MM.1S (cell line): ENCODE measurements around the gene SPINK6.

ENCODE experiments used
- DNase-seq: peaks from one replicate; pipeline ENCODE4 v3.0.0-alpha.2; 2015
- H2AFZ ChIP-seq: fragments of 300-600 bp; sonication (generic); 2 replicates; pipeline ENCODE4 v1.6.0; 2016; ENCODE audit warnings: antibody characterized with exemption, low read length
- H3F3A ChIP-seq: fragments of 300-600 bp; sonication (generic); 2 replicates; pipeline ENCODE4 v1.6.1; 2016; ENCODE audit warnings: mild to moderate bottlenecking, antibody characterized with exemption, low read length, moderate library complexity, mixed read lengths; ENCODE audit not compliant: insufficient read depth
- H3K27ac ChIP-seq: fragments of 300-600 bp; sonication (generic); 2 replicates; pipeline ENCODE4 v1.5.1; 2016; ENCODE audit warnings: mild to moderate bottlenecking, low read length
- H3K27me3 ChIP-seq: fragments of 300-600 bp; sonication (generic); replicated peaks from 2 replicates; pipeline ENCODE4 v1.6.0; 2016; ENCODE audit warnings: low read length; ENCODE audit not compliant: insufficient read depth
- H3K36me3 ChIP-seq: fragments of 300-600 bp; sonication (generic); replicated peaks from 2 replicates; pipeline ENCODE4 v1.6.1; 2016; ENCODE audit warnings: mild to moderate bottlenecking, low read length, mixed read lengths; ENCODE audit not compliant: insufficient read depth
- H3K4me1 ChIP-seq: fragments of 300-600 bp; sonication (generic); 2 replicates; pipeline ENCODE4 v1.6.1; 2016; ENCODE audit warnings: low read length, mixed read lengths
- H3K4me2 ChIP-seq: fragments of 300-600 bp; sonication (generic); 2 replicates; pipeline ENCODE4 v1.6.0; 2016; ENCODE audit warnings: low read depth, low read length
- H3K4me3 ChIP-seq: fragments of 300-600 bp; sonication (generic); 2 replicates; pipeline ENCODE4 v1.5.1; 2016; ENCODE audit warnings: low read length, mixed read lengths
- H3K79me2 ChIP-seq: fragments of 300-600 bp; sonication (generic); 2 replicates; pipeline ENCODE4 v1.6.1; 2016; ENCODE audit warnings: mixed run types, low read length, mixed read lengths
- H3K9ac ChIP-seq: fragments of 300-600 bp; sonication (generic); 2 replicates; pipeline ENCODE4 v1.6.1; 2016; ENCODE audit warnings: low read length, mixed read lengths
- H3K9me2 ChIP-seq: fragments of 300-600 bp; sonication (generic); replicated peaks from 2 replicates; pipeline ENCODE4 v1.6.1; 2016; ENCODE audit warnings: mild to moderate bottlenecking, low read length, mixed read lengths; ENCODE audit not compliant: insufficient read depth
- H3K9me3 ChIP-seq: fragments of 300-600 bp; sonication (generic); replicated peaks from 2 replicates; pipeline ENCODE4 v1.6.1; 2016; ENCODE audit warnings: mild to moderate bottlenecking, low read length, mixed read lengths; ENCODE audit not compliant: insufficient read depth
- H4K20me1 ChIP-seq: fragments of 300-600 bp; sonication (generic); 2 replicates; pipeline ENCODE4 v1.6.1; 2016; ENCODE audit warnings: mild to moderate bottlenecking, low read length, moderate library complexity, mixed read lengths; ENCODE audit not compliant: insufficient read depth
- EZH2 ChIP-seq: fragments of 300-600 bp; sonication (generic); optimal IDR thresholded peaks from 2 replicates; pipeline ENCODE3; 2017; ENCODE audit warnings: low read depth, mild to moderate bottlenecking, antibody characterized with exemption, low read length, mixed read lengths
- EZH2phosphoT487 ChIP-seq: fragments of 300-600 bp; sonication (generic); IDR thresholded peaks from 2 replicates; pipeline ENCODE4 v1.6.1; 2018; ENCODE audit warnings: antibody characterized with exemption, low read length
- TF ChIP-seq, protein P1 (sequence below): fragments of 300-600 bp; sonication (generic); IDR thresholded peaks from 2 replicates; pipeline ENCODE4 v1.5.1; 2016; ENCODE audit warnings: antibody characterized with exemption, low read length, mixed read lengths

Gene SPINK6

DNA sequence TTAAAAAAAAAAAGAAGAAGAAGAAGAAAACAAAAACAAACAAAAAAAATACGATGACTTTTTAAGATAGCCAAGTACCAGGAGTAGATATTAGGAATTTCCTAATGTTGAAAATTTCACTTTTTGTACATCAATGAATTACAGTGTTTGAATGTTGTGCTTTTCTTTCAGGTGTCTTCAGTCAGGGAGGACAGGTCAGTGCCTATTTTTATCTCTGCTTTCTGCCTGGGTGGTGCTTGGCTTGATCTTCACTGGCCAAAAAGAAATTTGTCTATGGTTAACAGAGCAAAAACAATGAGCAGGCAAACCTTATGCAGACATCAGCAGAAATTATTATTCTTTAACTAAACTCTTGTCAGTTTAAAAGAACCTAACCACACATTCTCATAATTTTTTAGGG is 3.0 kb downstream of the SPINK6 start:
- DNase-seq: no peak
- Histone ChIP-seq H3K4me2 (no peak overlapping the region), H3K9me3 (no peaks in the 10 kb centered on the region), H3K79me2 (no peaks in the 10 kb centered on the region), H2AFZ (no peak overlapping the region), H3K9ac (no peak overlapping the region), H3K27ac (no peak overlapping the region), H3F3A (no peaks in the 10 kb centered on the region), H3K4me3 (no peak overlapping the region), H3K9me2 (no peaks in the 10 kb centered on the region; the same call in 1 of the 2 replicates), H3K4me1 (no peaks in the 10 kb centered on the region), H3K36me3 (no peaks in the 10 kb centered on the region), H3K27me3 (no peaks in the 10 kb centered on the region), H4K20me1 (no peaks in the 10 kb centered on the region)
- TF ChIP-seq, protein P1, sequence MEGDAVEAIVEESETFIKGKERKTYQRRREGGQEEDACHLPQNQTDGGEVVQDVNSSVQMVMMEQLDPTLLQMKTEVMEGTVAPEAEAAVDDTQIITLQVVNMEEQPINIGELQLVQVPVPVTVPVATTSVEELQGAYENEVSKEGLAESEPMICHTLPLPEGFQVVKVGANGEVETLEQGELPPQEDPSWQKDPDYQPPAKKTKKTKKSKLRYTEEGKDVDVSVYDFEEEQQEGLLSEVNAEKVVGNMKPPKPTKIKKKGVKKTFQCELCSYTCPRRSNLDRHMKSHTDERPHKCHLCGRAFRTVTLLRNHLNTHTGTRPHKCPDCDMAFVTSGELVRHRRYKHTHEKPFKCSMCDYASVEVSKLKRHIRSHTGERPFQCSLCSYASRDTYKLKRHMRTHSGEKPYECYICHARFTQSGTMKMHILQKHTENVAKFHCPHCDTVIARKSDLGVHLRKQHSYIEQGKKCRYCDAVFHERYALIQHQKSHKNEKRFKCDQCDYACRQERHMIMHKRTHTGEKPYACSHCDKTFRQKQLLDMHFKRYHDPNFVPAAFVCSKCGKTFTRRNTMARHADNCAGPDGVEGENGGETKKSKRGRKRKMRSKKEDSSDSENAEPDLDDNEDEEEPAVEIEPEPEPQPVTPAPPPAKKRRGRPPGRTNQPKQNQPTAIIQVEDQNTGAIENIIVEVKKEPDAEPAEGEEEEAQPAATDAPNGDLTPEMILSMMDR: no peak
- TF ChIP-seq EZH2phosphoT487 (no peak), EZH2 (no peak)

DNA sequence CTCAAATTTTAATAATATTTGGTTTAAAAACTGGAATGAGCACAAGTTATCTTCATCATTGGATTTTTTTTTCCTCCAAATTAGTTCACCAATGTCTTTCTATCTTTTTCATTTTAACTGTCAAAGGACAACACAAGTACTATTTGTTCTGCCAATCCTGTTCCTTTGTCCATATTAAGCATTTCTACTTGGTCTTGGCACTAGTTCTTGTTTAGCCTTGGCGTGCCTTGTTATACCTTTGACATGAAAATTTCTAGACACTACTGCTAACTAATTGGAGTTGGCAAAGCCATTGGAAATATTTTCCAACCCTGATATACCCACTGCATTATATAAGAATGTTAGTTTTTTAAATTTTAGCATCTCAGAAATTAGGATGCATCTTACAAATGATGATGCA is 3.8 kb downstream of the SPINK6 start:
- TF ChIP-seq, protein P1: no peak
- TF ChIP-seq EZH2phosphoT487: no peak
- no peak for TF ChIP-seq EZH2

DNA sequence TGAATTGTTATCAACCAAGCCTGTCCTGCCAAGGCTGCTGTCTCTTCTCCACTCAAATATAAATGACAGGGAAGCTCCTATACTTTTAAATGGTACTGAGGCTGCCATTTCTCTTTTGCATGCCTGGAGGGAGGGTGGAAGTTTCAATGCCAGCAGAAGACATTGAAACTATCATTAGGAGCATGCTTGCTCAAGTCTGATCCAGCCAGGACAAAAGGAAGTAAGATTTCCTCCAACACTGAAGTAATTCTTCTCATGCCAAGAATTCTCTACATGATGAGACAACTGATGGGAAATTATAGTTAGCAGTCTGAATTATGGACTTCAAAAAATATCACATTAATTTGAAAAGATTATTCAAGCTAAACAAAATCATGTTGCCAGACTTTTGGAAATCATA is 5.4 kb downstream of the SPINK6 start:
- no peak overlapping the region for H3K27ac ChIP-seq
- H4K20me1 ChIP-seq: no peaks in the 10 kb centered on the region
- no peak overlapping the region for H2AFZ ChIP-seq
- no peaks in the 10 kb centered on the region for H3K9me3 ChIP-seq
- H3K4me3 ChIP-seq: no peak overlapping the region
- H3F3A ChIP-seq: no peaks in the 10 kb centered on the region
- no peak overlapping the region for H3K4me2 ChIP-seq
- no peaks in the 10 kb centered on the region for H3K79me2 ChIP-seq
- H3K9ac ChIP-seq: no peak overlapping the region
- H3K9me2 ChIP-seq: no peaks in the 10 kb centered on the region; the same call in 1 of the 2 replicates
- H3K4me1 ChIP-seq: no peaks in the 10 kb centered on the region
- no peaks in the 10 kb centered on the region for H3K27me3 ChIP-seq
- H3K36me3 ChIP-seq: no peaks in the 10 kb centered on the region
- DNase-seq: no peak
- TF ChIP-seq EZH2phosphoT487 (no peak), EZH2 (no peak)
- TF ChIP-seq, protein P1: no peak

More for the DNA sequence above, 3.8 kb downstream of the SPINK6 start:
- Histone ChIP-seq H3K36me3 (no peaks in the 10 kb centered on the region), H3K27me3 (no peaks in the 10 kb centered on the region), H2AFZ (no peak overlapping the region), H3F3A (no peaks in the 10 kb centered on the region), H3K9me3 (no peaks in the 10 kb centered on the region), H3K9me2 (no peaks in the 10 kb centered on the region; the same call in 1 of the 2 replicates), H3K9ac (no peak overlapping the region), H3K4me1 (no peaks in the 10 kb centered on the region), H3K79me2 (no peaks in the 10 kb centered on the region), H4K20me1 (no peaks in the 10 kb centered on the region), H3K27ac (no peak overlapping the region), H3K4me3 (no peak overlapping the region), H3K4me2 (no peak overlapping the region)
- no peak for DNase-seq
